DMS79 (cell line): Measurements from ENCODE around the gene MTURN.
"Not testable (repeated sequence)": the region's sequence is repeated elsewhere in the genome, so short reads cannot be mapped to it uniquely, and the experiment has no call there.

Experiments
- DNase-seq: peaks from one replicate; lab custom pipeline; 2025; lab: John Stamatoyannopoulos, UW

The MTURN gene

GRCh38 chr7:30180718-30181117 lies 45.9 kb downstream of the MTURN start:
- no peak for DNase-seq

DNA sequence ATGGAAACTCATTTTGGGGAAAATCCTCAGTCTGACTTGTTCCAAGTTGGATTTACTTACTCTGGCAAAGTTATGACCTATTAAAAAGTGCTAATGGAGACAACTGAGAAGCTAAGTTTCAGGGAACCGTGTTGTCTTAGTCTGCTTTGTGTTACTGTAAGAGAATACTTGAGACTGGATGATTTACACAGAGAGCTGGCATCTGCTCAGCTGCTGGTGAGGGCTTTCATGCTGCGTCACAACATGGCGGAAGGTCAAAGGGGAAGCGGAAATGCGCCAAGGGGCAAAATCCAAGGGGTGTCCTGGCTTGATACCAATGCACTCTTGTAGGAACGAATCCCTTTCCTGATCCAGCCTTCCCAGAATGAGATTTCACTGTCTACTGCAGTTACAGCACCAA lies 46.4 kb downstream of the MTURN start:
- DNase-seq, result no peak

DNA sequence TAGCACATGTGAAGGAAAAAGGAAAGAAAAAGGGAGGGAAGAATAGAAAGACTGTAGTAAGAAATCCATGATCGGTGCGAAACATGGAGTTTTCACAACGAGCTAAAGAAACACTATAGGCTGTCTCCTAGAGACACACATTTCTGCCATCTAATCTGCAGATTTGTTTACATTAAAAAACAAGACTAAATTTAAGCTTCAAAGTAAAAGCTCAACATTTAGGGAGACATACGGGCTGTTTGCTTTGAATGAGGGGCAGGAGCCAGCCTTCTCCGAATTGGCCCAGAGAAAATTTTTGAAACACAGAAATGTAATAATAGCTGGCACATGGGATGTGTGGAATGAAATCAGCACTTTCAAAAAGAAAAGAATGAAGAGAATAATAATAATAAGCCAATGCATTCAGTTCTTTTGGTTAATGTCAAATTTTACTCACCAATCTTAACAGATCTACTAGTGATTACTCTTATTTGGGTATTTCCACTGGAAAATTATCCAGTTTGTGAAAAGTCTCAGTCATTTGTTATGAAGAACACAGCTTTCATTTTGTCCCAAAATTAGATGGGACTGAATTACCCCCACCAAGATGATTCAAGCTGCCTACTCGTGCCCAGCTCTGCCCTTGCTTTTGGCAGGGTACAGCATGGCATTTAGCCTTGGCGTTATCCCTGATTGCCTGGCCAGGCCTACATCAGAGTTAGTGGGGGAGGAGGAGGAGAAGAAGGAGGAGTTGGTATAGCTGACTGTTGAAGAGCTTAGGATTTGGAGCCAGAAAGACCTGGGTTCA lies 47.1 kb downstream of the MTURN start:
- DNase-seq, result no peak

DNA sequence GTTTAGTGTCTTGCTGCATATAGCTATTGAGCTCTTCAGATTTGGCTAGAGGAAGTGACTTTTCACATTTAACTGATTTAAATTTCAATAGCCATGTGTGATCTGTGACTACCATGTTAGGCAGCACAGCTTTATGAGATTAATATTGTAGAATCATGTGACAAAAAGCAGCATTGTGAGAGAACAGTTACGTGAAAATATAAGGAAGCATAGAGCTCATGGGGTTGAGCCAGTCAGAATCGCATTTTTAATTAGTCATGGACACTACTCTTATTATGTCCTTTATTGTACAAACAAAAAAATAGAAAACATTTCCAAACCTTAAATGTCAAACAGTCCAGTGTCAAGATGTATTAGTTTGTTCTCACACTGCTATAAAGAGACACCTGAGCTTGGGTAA lies 48.0 kb downstream of the MTURN start:
- no peak for DNase-seq

DNA sequence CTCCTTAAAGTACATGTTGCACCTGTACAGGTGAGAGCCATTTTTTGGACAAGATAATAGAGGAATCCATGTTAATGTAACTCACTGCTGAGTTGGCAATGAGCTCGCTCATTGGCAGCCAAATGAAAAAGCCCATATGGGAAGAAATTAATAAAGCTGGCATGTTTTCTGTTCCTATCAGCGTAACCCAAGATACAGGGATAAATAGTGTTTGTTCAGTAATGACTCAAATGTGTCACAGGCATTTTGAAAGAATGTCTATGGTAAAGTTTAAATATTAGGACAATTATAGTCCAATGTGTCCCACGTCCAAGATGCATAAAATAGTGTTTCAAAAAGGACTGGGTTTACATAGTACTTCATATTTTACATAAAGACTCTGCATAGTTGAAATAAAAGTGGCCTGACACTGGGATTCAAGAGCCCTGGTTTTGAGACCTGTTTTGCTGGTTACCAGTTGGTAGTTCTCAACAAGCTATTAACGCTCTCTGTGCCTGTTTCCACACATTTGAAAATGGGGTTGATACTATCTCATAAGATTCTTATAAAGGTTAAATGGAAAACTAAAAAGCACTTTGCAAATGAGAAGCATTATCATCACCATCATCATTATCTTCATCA lies 49.1 kb downstream of the MTURN start:
- DNase-seq, result no peak

- no peak for DNase-seq
Measured at GRCh38 chr7:30184791-30185487, 50.2 kb downstream of the MTURN start.

DNA sequence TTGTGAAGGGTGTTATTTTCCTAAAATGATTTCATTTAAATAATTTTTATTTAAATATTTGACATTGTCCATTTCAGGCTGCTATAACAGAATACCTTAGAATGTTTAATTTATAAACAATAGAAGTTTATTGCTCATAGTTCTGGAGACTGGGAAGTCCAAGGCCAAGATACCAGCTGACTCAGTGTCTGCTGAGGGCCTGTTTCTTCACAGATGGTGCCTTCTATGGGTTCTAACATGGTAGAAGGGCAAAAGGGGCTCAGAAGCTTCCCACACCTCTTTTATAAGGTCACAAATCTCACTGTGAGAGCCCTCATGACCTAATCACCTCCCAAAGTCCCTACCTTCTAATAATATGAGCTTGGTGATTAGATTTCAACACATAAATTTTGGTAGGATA lies 50.7 kb downstream of the MTURN start:
- no peak for DNase-seq

- no peak for DNase-seq
Measured at GRCh38 chr7:30186725-30187124, 51.9 kb downstream of the MTURN start.

DNA sequence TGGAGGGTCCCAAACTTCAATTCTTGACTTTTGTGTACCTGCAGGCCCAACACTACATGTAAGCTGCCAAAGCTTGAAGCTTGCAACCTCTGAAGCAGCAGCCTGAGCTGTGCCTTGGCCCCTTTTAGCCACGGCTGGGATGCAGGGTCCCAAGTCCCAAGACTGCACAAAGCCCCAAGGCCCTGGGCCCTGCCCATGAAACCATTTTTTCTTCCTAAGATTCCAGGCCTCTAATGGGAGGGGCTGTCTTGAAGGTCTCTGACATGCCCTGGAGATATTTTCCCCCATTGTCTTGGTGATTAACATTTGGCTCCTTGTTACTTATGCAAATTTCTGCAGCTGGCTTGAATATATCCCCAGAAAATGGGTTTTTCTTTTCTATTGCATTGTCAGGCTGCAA lies 52.7 kb downstream of the MTURN start:
- no peak for DNase-seq

DNA sequence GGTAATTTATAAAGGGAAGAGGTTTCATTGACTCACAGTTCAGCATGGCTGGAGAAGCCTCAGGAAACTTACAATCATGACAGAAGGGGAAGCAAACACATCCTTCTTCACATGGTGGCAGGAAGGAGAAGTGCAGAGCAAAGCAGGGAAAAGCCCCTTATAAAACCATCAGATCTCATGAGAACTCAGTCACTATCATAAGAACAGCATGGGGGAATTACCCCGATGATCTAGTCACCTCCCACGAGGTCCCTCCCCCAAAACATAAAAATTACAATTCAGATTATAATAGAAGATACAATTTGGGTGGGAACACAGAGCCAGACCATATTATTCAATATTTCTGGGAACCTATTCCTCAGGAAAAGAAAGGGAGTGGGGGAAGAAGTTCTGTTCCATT lies 53.6 kb downstream of the MTURN start:
- DNase-seq, result not testable (repeated sequence)

- DNase-seq, result no peak
Measured at GRCh38 chr7:30188811-30189210, 54.0 kb downstream of the MTURN start.

DNA sequence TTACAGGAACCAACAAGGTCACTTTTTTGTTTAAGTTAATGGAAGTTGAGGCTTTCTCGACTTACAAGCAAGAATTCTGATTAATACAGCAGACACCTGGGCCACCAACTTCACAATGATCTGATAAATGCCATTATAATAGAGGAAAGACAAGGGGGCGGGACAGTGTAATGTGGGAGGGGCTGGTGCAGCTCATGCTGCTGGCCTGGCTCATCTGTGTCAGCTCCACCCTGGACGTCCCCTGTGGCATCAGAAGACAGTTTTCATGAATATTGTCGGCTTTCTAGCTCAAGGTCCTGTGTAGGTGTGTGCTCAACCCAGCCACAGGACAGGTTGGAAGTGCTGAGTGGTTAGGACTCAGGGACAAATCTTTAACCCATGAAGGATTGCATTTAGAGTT lies 57.0 kb downstream of the MTURN start:
- DNase-seq, result no peak

GRCh38 chr7:30193336-30193943 lies 58.7 kb downstream of the MTURN start:
- no peak for DNase-seq

- DNase-seq, result no peak
Measured at GRCh38 chr7:30196408-30196807, 61.6 kb downstream of the MTURN start.

DNA sequence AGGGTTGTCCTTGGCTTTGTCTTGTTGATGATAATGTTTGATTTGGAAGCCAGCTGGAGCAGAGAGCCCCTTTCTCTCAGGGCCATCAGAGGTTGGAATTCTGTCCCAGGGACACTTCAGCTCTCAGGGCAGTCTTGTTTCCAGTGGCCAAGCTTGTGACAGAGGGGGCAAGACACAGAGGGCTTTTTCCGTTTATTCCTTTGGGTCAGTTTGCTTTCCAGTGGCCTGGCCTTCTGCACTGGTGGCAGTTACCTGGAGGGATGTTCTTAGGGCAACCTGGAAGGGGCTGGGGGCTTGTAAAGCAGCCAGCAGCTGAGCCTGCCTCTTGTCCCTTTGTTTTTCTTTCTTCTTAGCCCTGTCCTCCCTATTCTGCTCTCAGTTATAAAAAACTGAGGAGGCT lies 62.7 kb downstream of the MTURN start:
- no peak for DNase-seq

DNA sequence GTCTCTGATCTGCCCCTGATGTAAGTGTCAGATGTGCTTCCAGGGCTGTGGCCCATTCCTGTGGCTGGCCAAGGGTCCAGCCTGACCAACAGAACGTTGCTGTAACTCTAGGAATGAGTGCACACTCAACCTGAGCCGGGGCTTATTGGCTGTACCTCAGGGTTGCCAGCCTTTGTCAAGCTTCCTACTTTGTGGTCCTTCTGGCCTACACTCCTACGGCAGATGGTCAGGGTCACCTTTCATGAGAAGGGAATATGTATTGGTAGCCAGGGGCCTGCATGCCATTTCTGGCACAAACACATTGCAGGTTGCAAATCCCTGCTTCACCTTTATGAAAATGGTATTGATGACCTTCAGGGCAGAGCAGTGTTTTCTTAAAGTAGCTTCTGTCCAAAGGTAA lies 64.5 kb downstream of the MTURN start:
- DNase-seq, result no peak

DNA sequence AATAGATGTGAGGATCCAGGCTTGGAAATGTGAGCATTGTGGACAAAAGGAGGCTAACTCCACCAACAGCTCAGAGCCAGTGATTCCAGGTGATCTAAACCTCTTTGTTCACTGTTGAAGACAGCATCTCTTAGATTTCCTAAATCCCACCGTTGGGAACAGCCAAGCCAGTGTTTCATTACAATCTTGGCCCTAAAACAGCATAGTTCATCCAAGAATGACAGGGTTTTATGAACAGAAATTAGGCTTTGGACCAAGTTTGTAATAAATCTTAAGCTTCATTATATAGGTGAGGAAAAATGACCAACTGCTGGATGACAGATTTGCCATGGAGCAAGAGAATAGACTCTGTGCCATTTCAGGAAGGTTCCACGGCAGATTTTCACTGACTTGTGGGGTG lies 65.8 kb downstream of the MTURN start:
- DNase-seq, result no peak

DNA sequence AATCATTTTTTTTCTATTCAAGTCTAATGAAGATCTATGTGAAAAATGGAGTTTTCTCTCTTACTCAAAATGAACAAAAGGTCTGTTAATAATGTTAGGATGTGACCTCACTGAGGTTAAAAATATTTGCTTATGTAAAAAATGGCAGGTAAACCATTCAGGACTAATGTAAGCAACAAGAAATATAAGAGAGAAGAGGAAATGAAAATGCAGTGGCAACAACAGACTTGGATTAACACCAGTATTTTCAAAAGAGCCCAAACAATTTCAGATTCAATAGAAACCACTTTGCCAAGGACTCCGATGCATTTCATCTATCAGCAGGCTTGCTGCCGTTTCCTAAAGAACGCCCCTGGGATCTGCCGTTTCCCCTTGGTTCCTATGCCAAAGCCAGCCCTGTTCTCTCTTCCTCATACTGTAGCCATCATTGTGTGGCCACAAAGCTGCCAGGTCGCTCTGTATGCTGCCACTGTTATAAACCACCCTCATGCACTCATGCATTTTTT lies 66.4 kb downstream of the MTURN start:
- no peak for DNase-seq

GRCh38 chr7:30201921-30202320 lies 67.1 kb downstream of the MTURN start:
- DNase-seq, result no peak

- no peak for DNase-seq
Measured at GRCh38 chr7:30202671-30203070, 67.9 kb downstream of the MTURN start.

DNA sequence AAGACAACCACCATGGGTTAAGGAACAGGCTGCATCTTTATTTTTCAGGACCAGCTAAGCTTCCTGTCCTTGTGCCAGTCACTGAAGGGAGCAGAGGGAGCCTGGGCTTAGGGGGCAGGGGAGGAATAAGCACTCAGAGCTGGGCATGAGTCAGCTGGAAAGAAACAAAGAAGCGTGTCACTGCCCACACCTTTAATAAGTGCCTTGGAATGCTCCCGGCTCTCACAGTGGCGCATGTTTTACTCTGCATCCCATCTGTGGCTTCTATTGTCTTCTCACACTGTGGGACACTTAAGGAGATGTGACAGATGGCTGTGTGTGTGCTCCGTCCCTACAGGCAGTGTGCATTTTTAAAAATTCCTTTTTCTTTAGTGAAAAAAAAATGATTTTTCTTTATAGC lies 71.7 kb downstream of the MTURN start:
- no peak for DNase-seq

GRCh38 chr7:30206942-30207341 lies 72.2 kb downstream of the MTURN start:
- DNase-seq, result no peak

DNA sequence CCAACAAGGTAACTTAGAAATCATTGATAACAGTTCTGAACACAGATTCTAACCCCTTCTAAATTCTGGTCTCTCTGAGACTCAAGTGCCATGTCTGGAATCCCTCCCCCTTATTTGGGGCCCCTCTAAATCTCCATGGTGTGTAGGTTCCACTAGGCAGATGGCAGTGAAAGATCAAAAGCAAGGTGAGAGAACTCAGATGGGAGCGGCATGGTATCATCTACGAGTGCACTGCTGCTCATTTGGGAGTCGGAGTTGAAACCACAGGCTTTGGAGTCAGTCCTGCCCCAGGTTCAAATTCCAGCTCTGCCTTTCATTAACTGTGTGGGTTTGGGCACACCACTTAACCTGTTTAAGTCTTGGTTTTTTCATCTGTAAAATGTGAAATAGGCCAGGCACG lies 72.6 kb downstream of the MTURN start:
- DNase-seq, result no peak
